PC-9 (cell line): ENCODE data around the gene SOX5.

ENCODE experiments used
- EZH2 ChIP-seq: fragments of 200-600 bp; sonication (generic); IDR thresholded peaks from 2 replicates; pipeline ENCODE4 v1.8.0; 2017; ENCODE audit warnings: antibody characterized with exemption, low read depth
- TF ChIP-seq, protein P1 (sequence below): fragments of 200-600 bp; sonication (generic); conservative IDR thresholded peaks from 2 replicates; pipeline ENCODE4 v1.6.1; 2017; ENCODE audit warnings: mixed run types, antibody characterized with exemption, mild to moderate bottlenecking, moderate library complexity

DNA sequence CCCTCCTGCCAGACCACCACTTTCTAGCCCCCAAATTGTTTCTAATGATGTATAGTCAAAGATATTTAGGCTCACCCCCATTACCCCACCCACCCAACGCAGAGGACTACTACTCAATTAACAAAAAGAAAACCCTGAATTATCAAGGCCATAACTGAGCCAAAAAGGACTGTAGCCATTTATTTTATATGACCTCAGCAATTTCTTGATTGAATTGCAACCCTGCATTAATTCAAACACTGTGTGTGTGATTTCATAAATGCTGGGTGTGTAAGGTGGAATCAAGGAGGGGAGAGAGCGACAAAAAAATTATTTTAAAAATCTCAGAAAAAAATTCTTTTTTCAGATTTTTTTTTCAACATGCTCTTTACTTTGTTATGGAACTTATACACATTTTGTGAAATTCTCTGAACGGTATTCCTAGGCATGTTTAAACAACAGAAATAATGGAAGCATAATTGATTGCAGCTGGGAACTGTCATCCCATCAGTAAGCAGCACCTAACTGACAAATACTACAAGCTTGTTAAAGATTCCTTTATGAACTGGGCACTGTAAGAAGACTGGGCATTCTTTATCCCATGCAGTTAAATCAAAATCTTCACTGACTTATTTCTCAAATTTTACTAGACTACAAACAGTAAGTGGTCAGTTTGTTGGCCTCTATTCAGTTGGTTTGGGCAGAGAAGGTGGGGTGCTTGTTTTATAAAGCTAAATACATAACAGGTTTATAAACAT is 179.1 kb downstream of the SOX5 start:
- TF ChIP-seq, protein P1, sequence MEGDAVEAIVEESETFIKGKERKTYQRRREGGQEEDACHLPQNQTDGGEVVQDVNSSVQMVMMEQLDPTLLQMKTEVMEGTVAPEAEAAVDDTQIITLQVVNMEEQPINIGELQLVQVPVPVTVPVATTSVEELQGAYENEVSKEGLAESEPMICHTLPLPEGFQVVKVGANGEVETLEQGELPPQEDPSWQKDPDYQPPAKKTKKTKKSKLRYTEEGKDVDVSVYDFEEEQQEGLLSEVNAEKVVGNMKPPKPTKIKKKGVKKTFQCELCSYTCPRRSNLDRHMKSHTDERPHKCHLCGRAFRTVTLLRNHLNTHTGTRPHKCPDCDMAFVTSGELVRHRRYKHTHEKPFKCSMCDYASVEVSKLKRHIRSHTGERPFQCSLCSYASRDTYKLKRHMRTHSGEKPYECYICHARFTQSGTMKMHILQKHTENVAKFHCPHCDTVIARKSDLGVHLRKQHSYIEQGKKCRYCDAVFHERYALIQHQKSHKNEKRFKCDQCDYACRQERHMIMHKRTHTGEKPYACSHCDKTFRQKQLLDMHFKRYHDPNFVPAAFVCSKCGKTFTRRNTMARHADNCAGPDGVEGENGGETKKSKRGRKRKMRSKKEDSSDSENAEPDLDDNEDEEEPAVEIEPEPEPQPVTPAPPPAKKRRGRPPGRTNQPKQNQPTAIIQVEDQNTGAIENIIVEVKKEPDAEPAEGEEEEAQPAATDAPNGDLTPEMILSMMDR = no peak
- TF ChIP-seq EZH2 = no peak
